Measurements from ENCODE around the gene CLIC4. TPM values are rescaled to one million over a fixed set of nuclear protein-coding genes. Genes with fewer than 3 reads are reported as not detected.

CLIC4 gene
- total RNA-seq, 1 experiment from 2014 or later = 123 TPM

DNA sequence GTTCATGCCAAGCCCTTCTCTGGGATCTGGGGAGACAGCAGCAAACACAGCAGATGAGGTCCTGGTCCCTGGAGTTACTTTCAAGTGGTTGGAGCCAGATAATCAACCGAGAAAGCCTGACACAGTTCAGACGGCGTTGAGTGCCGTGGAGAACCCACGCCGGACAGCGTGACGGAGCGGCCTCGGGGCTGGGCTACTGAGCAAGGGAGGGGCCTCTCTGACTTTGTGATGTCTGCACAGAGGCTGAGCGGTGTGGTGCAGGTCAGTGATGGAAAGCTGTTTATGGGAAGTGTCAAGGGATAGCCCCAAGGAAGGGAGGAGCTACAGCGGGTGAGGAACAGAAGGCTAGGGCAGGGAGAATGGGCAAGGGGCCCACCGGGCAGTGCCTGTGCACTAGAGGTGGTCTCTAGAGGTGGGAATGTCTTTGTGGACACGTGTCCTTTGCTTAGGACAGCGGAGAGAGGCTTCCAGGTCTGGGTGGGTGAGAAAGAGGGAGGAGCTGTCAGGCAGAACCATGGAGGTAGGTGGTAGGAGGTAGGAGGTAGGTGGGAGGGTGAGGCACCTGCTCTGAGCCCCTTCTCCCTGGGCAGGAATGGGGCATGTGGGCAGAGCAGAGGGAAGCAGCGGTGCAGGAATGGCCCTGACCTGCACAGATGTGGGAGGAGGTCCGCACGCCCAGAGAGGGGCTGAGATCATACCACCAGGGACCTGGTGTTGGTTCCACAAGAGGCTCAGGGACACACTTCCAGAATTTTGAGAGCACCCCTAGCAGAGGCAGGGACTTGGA is 122.0 kb downstream of the CLIC4 start:
- H3K27ac ChIP-seq = no peak overlapping the region
- no peak for TF ChIP-seq EZH2 (IDR thresholded peaks at IDR 0.05; ENCODE audit: low read depth)
- no peak for TF ChIP-seq CTCF (conservative IDR thresholded peaks at IDR 0.05)
- intact Hi-C loops (cut with micrococcal nuclease; ENCODE audit: unreplicated experiment) = no loop called here
- no peaks in the 10 kb centered on the region for H3K79me2 ChIP-seq (ENCODE audit: low read depth)
- no peak overlapping the region for H3K4me3 ChIP-seq
- no peaks in the 10 kb centered on the region for H3K9me3 ChIP-seq (ENCODE audit: insufficient read depth, low read depth)
- H2AFZ ChIP-seq = no peak overlapping the region
- no peaks in the 10 kb centered on the region for H3K36me3 ChIP-seq (ENCODE audit: low read depth)
- DNase-seq = no peak
- no peak overlapping the region for H3K4me2 ChIP-seq
- no peaks in the 10 kb centered on the region for H3F3A ChIP-seq (ENCODE audit: insufficient read depth, low read depth)
- POLR2A ChIA-PET (ENCODE audit: unreplicated experiment) = no interaction called here
- H4K20me1 ChIP-seq (ENCODE audit: insufficient read depth) = no peaks in the 10 kb centered on the region
- no peaks in the 10 kb centered on the region for H3K27me3 ChIP-seq (ENCODE audit: insufficient read depth, low read depth)
- no peaks in the 10 kb centered on the region for H3K9me2 ChIP-seq (ENCODE audit: insufficient read depth)
- peaks cover 4% of the 10 kb centered on the region; the same call in 1 of the 2 replicates for H3K4me1 ChIP-seq (replicated peaks; ENCODE audit: insufficient read depth)
- CTCF ChIA-PET = no interaction called here
- no TSS peak for BruUV-seq (replicated peaks)

GRCh38 chr1:24868016-24868875 is 123.0 kb downstream of the CLIC4 start:
- Histone ChIP-seq H3K9me2 (ENCODE audit: insufficient read depth) (no peaks in the 10 kb centered on the region), H3K27ac (no peak overlapping the region), H3F3A (ENCODE audit: insufficient read depth, low read depth) (no peaks in the 10 kb centered on the region), H3K4me3 (no peak overlapping the region), H3K79me2 (ENCODE audit: low read depth) (no peaks in the 10 kb centered on the region), H3K4me2 (no peak overlapping the region), H4K20me1 (ENCODE audit: insufficient read depth) (no peaks in the 10 kb centered on the region), H3K4me1 (replicated peaks; ENCODE audit: insufficient read depth) (no peaks in the 10 kb centered on the region; the same call in 1 of the 2 replicates), H3K27me3 (ENCODE audit: insufficient read depth, low read depth) (no peaks in the 10 kb centered on the region), H3K9me3 (ENCODE audit: insufficient read depth, low read depth) (no peaks in the 10 kb centered on the region), H3K36me3 (ENCODE audit: low read depth) (no peaks in the 10 kb centered on the region), H2AFZ (no peak overlapping the region)
- ChIA-PET POLR2A (ENCODE audit: unreplicated experiment) (no interaction called here), CTCF (no interaction called here)
- intact Hi-C loops (cut with micrococcal nuclease; ENCODE audit: unreplicated experiment) = no loop called here
- DNase-seq = no peak
- no TSS peak for BruUV-seq (replicated peaks)
- TF ChIP-seq EZH2 (IDR thresholded peaks at IDR 0.05; ENCODE audit: low read depth) = no peak

- no peaks in the 10 kb centered on the region for H3K9me3 ChIP-seq (ENCODE audit: insufficient read depth, low read depth)
- DNase-seq = no peak
- no peaks in the 10 kb centered on the region for H3K27me3 ChIP-seq (ENCODE audit: insufficient read depth, low read depth)
- H4K20me1 ChIP-seq (ENCODE audit: insufficient read depth) = no peaks in the 10 kb centered on the region
- no peak overlapping the region for H3K4me3 ChIP-seq
- no peaks in the 10 kb centered on the region for H3K9me2 ChIP-seq (ENCODE audit: insufficient read depth)
- intact Hi-C loops (cut with micrococcal nuclease; ENCODE audit: unreplicated experiment) = no loop called here
- no peaks in the 10 kb centered on the region for H3K79me2 ChIP-seq (ENCODE audit: low read depth)
- H3K27ac ChIP-seq = no peak overlapping the region
- no peak overlapping the region for H3K4me2 ChIP-seq
- BruUV-seq (replicated peaks) = no TSS peak
- ChIA-PET POLR2A (ENCODE audit: unreplicated experiment) (no interaction called here), CTCF (no interaction called here)
- TF ChIP-seq EZH2 (IDR thresholded peaks at IDR 0.05; ENCODE audit: low read depth) (no peak), CTCF (conservative IDR thresholded peaks at IDR 0.05) (no peak)
- no peaks in the 10 kb centered on the region for H3F3A ChIP-seq (ENCODE audit: insufficient read depth, low read depth)
- no peak overlapping the region for H2AFZ ChIP-seq
- H3K36me3 ChIP-seq (ENCODE audit: low read depth) = no peaks in the 10 kb centered on the region
- no peaks in the 10 kb centered on the region; the same call in 1 of the 2 replicates for H3K4me1 ChIP-seq (replicated peaks; ENCODE audit: insufficient read depth)
Measured at GRCh38 chr1:24870551-24871195, 125.4 kb downstream of the CLIC4 start.
